A549 (cell line): ENCODE results near the gene FAM118A. TPM values are rescaled to one million over a fixed set of nuclear protein-coding genes. Genes with fewer than 3 reads are reported as not detected.

ENCODE experiments used
- ATAC-seq, 2 experiments: fragments of 200-7000 bp in 1 of 2; fragments of >200 bp in 1 of 2; cut with Nextera tagmentation in 1 of 2; cut with Tn5 transposase in 1 of 2; 3 replicates each; pipeline versions ENCODE4 v1.8.0 to v1.9.1; 2018 to 2020; ENCODE audit warnings: mild to moderate bottlenecking in 1 of 2, moderate library complexity in 1 of 2
- CTCF ChIA-PET: fragments of 300-600 bp; sonication (Branson Sonifier 250); formaldehyde crosslinking; extraction: SDS; loops from one replicate; lab custom pipeline; 2021; ENCODE audit warnings: antibody characterized with exemption, inconsistent platforms; lab: Yijun Ruan, JAX
- POLR2A ChIA-PET: fragments of 350-600 bp; formaldehyde crosslinking; extraction: SDS; loops from one replicate; lab custom pipeline; 2021; ENCODE audit warnings: antibody characterized with exemption, inconsistent platforms; lab: Yijun Ruan, JAX
- DNase-seq, 2 experiments: peaks; one replicate each; pipeline versions ENCODE4 v3.0.0 to v3.0.0-alpha.2; 2011 to 2016; ENCODE audit warnings: low read depth in 1 of 2, low spot score in 1 of 2
- FAIRE-seq: peaks from 2 replicates; lab custom pipeline; 2011; peaks lifted over from hg19 to GRCh38; lab: Jason Lieb, UNC
- H3K27ac ChIP-seq, 2 experiments: fragments of >200 bp; sonication (Bioruptor Twin); formaldehyde crosslinking; 3 replicates each; pipeline ENCODE4 v1.5.1; 2016 to 2017
- H3K4me1 ChIP-seq: fragments of >200 bp; sonication (Bioruptor Twin); formaldehyde crosslinking; 3 replicates; pipeline ENCODE4 v1.6.1; 2016
- H3K4me2 ChIP-seq: fragments of >200 bp; sonication (Bioruptor Twin); formaldehyde crosslinking; 3 replicates; pipeline ENCODE4 v1.6.1; 2016
- H3K4me3 ChIP-seq: fragments of >200 bp; sonication (Bioruptor Twin); formaldehyde crosslinking; 3 replicates; pipeline ENCODE4 v1.5.1; 2016
- H3K9me3 ChIP-seq: fragments of >200 bp; sonication (Bioruptor Twin); formaldehyde crosslinking; 3 replicates; pipeline ENCODE4 v1.6.1; 2016
- BCL3 ChIP-seq: fragments of >200 bp; sonication (Bioruptor Twin); formaldehyde crosslinking; IDR thresholded peaks from 3 replicates; pipeline ENCODE4 v1.6.1; 2016
- BHLHE40 ChIP-seq: IDR thresholded peaks from 2 replicates; pipeline ENCODE4 v1.6.1; 2012; ENCODE audit warnings: low read depth, low read length, inconsistent platforms
- CBX2 ChIP-seq: fragments of 200-600 bp; sonication (generic); IDR thresholded peaks from 2 replicates; pipeline ENCODE4 v1.6.1; 2016; ENCODE audit warnings: low read depth, mild to moderate bottlenecking, borderline replicate concordance
- CBX8 ChIP-seq: fragments of 200-600 bp; sonication (generic); IDR thresholded peaks from 2 replicates; pipeline ENCODE4 v1.6.1; 2016
- CEBPB ChIP-seq, 2 experiments: fragments of >200 bp in 1 of 2; sonication (Bioruptor Twin) in 1 of 2; formaldehyde crosslinking in 1 of 2; IDR thresholded peaks; 2 replicates each; pipeline ENCODE4 v1.6.1; 2012 to 2016
- E2F6 ChIP-seq: IDR thresholded peaks from 2 replicates; pipeline ENCODE4 v1.6.1; 2012; ENCODE audit warnings: low read depth, borderline replicate concordance
- EHF ChIP-seq: fragments of 250-450 bp; sonication (Bioruptor Pico); IDR thresholded peaks from 2 replicates; pipeline ENCODE4 v1.5.0; 2020; ENCODE audit warnings: mild to moderate bottlenecking
- FOSL2 ChIP-seq, 2 experiments: fragments of 450-650 bp in 1 of 2; fragments of >200 bp in 1 of 2; sonication (Bioruptor Twin) in 1 of 2; formaldehyde crosslinking; IDR thresholded peaks; 2 replicates each; pipeline versions ENCODE4 v1.5.0 to v1.6.1; 2016 to 2020; ENCODE audit warnings: mild to moderate bottlenecking in 1 of 2, moderate library complexity in 1 of 2
- HDAC2 ChIP-seq: fragments of 200-600 bp; sonication (generic); IDR thresholded peaks from 2 replicates; pipeline ENCODE4 v1.6.1; 2016
- HEYL ChIP-seq: fragments of 250-450 bp; sonication (Bioruptor Pico); IDR thresholded peaks from 2 replicates; pipeline ENCODE4 v1.8.0; 2021; ENCODE audit warnings: mild to moderate bottlenecking, moderate library complexity
- HOXA7 ChIP-seq: fragments of 250-450 bp; sonication (Bioruptor Pico); IDR thresholded peaks from 2 replicates; pipeline ENCODE4 v1.5.0; 2020; ENCODE audit warnings: mild to moderate bottlenecking, moderate library complexity
- JUNB ChIP-seq: fragments of >200 bp; sonication (Bioruptor Twin); formaldehyde crosslinking; IDR thresholded peaks from 2 replicates; pipeline ENCODE4 v1.6.1; 2016
- KDM5A ChIP-seq: fragments of 200-600 bp; sonication (generic); IDR thresholded peaks from 2 replicates; pipeline ENCODE4 v1.6.1; 2016; ENCODE audit warnings: antibody characterized with exemption, mild to moderate bottlenecking
- MAFK ChIP-seq: fragments of 450-650 bp; IDR thresholded peaks from 2 replicates; pipeline ENCODE4 v1.6.1; 2014; ENCODE audit not compliant: partially characterized antibody
- MAZ ChIP-seq: fragments of 150-350 bp; IDR thresholded peaks from 2 replicates; pipeline ENCODE4 v1.6.1; 2014; ENCODE audit warnings: antibody characterized with exemption, low read depth, low read length, borderline replicate concordance
- MYC ChIP-seq: IDR thresholded peaks from 2 replicates; pipeline ENCODE4 v1.6.1; 2012; ENCODE audit warnings: mild to moderate bottlenecking, inconsistent platforms, low read length, improper control_type of control experiment, borderline replicate concordance
- RAD21 ChIP-seq, 2 experiments: fragments of >200 bp in 1 of 2; sonication (Bioruptor Twin) in 1 of 2; formaldehyde crosslinking in 1 of 2; IDR thresholded peaks in 1 of 2; conservative IDR thresholded peaks in 1 of 2; 2 replicates in 1 of 2; 3 replicates in 1 of 2; pipeline ENCODE4 v1.6.1; 2012 to 2018; ENCODE audit warnings: inconsistent platforms in 1 of 2
- RARB ChIP-seq: fragments of 250-450 bp; sonication (Bioruptor Pico); IDR thresholded peaks from 2 replicates; pipeline ENCODE4 v1.8.0; 2021; ENCODE audit warnings: mild to moderate bottlenecking, moderate library complexity
- RCOR1 ChIP-seq: fragments of 150-350 bp; IDR thresholded peaks from 2 replicates; pipeline ENCODE4 v1.6.1; 2014; ENCODE audit warnings: antibody characterized with exemption, low read length, low read depth
- REST ChIP-seq: fragments of 200-600 bp; sonication (generic); IDR thresholded peaks from 2 replicates; pipeline ENCODE4 v1.6.1; 2016; ENCODE audit warnings: antibody characterized with exemption, mild to moderate bottlenecking, moderate library complexity
- SREBF2 ChIP-seq: fragments of 450-650 bp; IDR thresholded peaks from 2 replicates; pipeline ENCODE4 v1.6.1; 2014; ENCODE audit warnings: mild to moderate bottlenecking, moderate library complexity
- TFCP2L1 ChIP-seq: fragments of 250-450 bp; sonication (Bioruptor Pico); IDR thresholded peaks from 2 replicates; pipeline ENCODE4 v1.5.0; 2021; ENCODE audit warnings: mild to moderate bottlenecking
- TP53 ChIP-seq: fragments of 250-450 bp; sonication (Bioruptor Pico); IDR thresholded peaks from 2 replicates; pipeline ENCODE4 v1.5.0; 2021; ENCODE audit warnings: mild to moderate bottlenecking, moderate library complexity
- ZSCAN20 ChIP-seq: fragments of 250-450 bp; sonication (Bioruptor Pico); IDR thresholded peaks from 2 replicates; pipeline ENCODE4 v1.8.0; 2022; ENCODE audit warnings: mild to moderate bottlenecking, moderate library complexity
- WGBS: methylation state at CpG from one replicate; pipeline ENCODE4 v1.1.6; 2017; ENCODE audit errors: missing lambda C conversion rate; 5-methylcytosine and 5-hydroxymethylcytosine counted together
- polyA plus RNA-seq, 4 experiments: library from polyadenylated mRNA; depleted of rRNA in 3 of 4; stranded (reverse); fragments of >200 nt; fragmentation: RNase III in 1 of 4; extraction: RNeasy Plus Mini Kit Qiagen cat#74134 plus additional on column Dnase treatment in 1 of 4; gene quantifications; 2 replicates in 3 of 4; 3 replicates in 1 of 4; pipeline ENCODE4 v1.2.3, GENCODE V29; 2011 to 2017
- TF ChIP-seq, protein P1 (sequence below): fragments of >200 bp; sonication (Bioruptor Twin); formaldehyde crosslinking; IDR thresholded peaks from 2 replicates; pipeline ENCODE4 v1.6.1; 2016
- TF ChIP-seq, protein P2 (sequence below): fragments of >200 bp; sonication (Bioruptor Twin); formaldehyde crosslinking; IDR thresholded peaks from 3 replicates; pipeline ENCODE4 v1.5.1; 2016
- TF ChIP-seq, protein P3 (sequence below): fragments of 250-450 bp; sonication (Bioruptor Pico); IDR thresholded peaks from 2 replicates; pipeline ENCODE4 v1.5.0; 2020; ENCODE audit warnings: low read depth, mild to moderate bottlenecking, moderate library complexity
- TF ChIP-seq, protein P4 (sequence below): fragments of 150-350 bp; IDR thresholded peaks from 2 replicates; pipeline ENCODE4 v1.6.1; 2014; ENCODE audit warnings: low read depth, mild to moderate bottlenecking, low read length

The FAM118A gene
- polyA plus RNA-seq, 2 of the 4 experiments (the other 2 are of a cell fraction), result 16.8 to 18.1 TPM

GRCh38 chr22:45322873-45323525, 13.3 kb downstream of the FAM118A start:
- Histone ChIP-seq H3K4me3 (no peak overlapping the region), H3K4me1 (no peaks in the 10 kb centered on the region; the same call in 2 of the 3 replicates), H3K27ac (no peak overlapping the region), H3K4me2 (no peak overlapping the region), H3K9me3 (no peaks in the 10 kb centered on the region)
- ATAC-seq (no peak), FAIRE-seq (no peak), DNase-seq (no peak)
- POLR2A ChIA-PET, result no interaction called here
- WGBS, result 90% methylated on average over 23 of the region's 24 CpGs
- CTCF ChIA-PET, result interaction anchor here (0.7 to 1.2 kb wide), 2 partner anchors 9 to 13 kb away, joined by 3 read pairs; no protein-coding TSS in a partner anchor
- TF ChIP-seq HDAC2, result no peak
- TF ChIP-seq ZSCAN20 (CRISPR knock-in tag), result no peak
- TF ChIP-seq MAFK, result no peak
- TF ChIP-seq, protein P1, sequence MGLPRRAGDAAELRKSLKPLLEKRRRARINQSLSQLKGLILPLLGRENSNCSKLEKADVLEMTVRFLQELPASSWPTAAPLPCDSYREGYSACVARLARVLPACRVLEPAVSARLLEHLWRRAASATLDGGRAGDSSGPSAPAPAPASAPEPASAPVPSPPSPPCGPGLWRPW, result no peak
- no peak for TF ChIP-seq REST
- no peak for TF ChIP-seq TP53 (CRISPR knock-in tag)
- TF ChIP-seq, protein P2, sequence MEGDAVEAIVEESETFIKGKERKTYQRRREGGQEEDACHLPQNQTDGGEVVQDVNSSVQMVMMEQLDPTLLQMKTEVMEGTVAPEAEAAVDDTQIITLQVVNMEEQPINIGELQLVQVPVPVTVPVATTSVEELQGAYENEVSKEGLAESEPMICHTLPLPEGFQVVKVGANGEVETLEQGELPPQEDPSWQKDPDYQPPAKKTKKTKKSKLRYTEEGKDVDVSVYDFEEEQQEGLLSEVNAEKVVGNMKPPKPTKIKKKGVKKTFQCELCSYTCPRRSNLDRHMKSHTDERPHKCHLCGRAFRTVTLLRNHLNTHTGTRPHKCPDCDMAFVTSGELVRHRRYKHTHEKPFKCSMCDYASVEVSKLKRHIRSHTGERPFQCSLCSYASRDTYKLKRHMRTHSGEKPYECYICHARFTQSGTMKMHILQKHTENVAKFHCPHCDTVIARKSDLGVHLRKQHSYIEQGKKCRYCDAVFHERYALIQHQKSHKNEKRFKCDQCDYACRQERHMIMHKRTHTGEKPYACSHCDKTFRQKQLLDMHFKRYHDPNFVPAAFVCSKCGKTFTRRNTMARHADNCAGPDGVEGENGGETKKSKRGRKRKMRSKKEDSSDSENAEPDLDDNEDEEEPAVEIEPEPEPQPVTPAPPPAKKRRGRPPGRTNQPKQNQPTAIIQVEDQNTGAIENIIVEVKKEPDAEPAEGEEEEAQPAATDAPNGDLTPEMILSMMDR, result no peak
- TF ChIP-seq KDM5A, result no peak
- TF ChIP-seq EHF (CRISPR knock-in tag), result no peak
- TF ChIP-seq E2F6, result no peak
- no peak for TF ChIP-seq CBX8
- TF ChIP-seq JUNB, result no peak
- TF ChIP-seq, protein P3, sequence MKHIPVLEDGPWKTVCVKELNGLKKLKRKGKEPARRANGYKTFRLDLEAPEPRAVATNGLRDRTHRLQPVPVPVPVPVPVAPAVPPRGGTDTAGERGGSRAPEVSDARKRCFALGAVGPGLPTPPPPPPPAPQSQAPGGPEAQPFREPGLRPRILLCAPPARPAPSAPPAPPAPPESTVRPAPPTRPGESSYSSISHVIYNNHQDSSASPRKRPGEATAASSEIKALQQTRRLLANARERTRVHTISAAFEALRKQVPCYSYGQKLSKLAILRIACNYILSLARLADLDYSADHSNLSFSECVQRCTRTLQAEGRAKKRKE (CRISPR knock-in tag), result no peak
- no peak for TF ChIP-seq RAD21 (conservative IDR thresholded peaks at IDR 0.05 in 1 of 2, IDR thresholded peaks at IDR 0.05 in 1 of 2)
- no peak for TF ChIP-seq MAZ
- no peak for TF ChIP-seq CBX2
- no peak for TF ChIP-seq FOSL2 (IDR thresholded peaks at IDR 0.05)
- no peak for TF ChIP-seq FOSL2 (CRISPR knock-in tag; IDR thresholded peaks at IDR 0.05)
- no peak for TF ChIP-seq HOXA7 (CRISPR knock-in tag)
- no peak for TF ChIP-seq HEYL

GRCh38 chr22:45323695-45324094, 14.0 kb downstream of the FAM118A start:
- FAIRE-seq (no peak), ATAC-seq (no peak), DNase-seq (no peak)
- ChIA-PET CTCF (interaction anchor here (1.1 to 1.2 kb wide), 2 partner anchors 9 to 18 kb away, joined by 3 read pairs; no protein-coding TSS in a partner anchor), POLR2A (no interaction called here)
- Histone ChIP-seq H3K27ac (no peak overlapping the region), H3K4me3 (no peak overlapping the region), H3K9me3 (no peaks in the 10 kb centered on the region), H3K4me1 (no peaks in the 10 kb centered on the region), H3K4me2 (no peak overlapping the region)
- WGBS, result 74% methylated on average over 6 of the region's 7 CpGs
- no peak for TF ChIP-seq BHLHE40
- no peak for TF ChIP-seq BCL3
- TF ChIP-seq CBX8, result no peak
- no peak for TF ChIP-seq RCOR1
- TF ChIP-seq SREBF2, result no peak
- TF ChIP-seq TFCP2L1 (CRISPR knock-in tag), result no peak
- no peak for TF ChIP-seq MYC
- no peak for TF ChIP-seq RAD21 (conservative IDR thresholded peaks at IDR 0.05 in 1 of 2, IDR thresholded peaks at IDR 0.05 in 1 of 2)
- TF ChIP-seq RARB (CRISPR knock-in tag), result no peak
- TF ChIP-seq, protein P4, sequence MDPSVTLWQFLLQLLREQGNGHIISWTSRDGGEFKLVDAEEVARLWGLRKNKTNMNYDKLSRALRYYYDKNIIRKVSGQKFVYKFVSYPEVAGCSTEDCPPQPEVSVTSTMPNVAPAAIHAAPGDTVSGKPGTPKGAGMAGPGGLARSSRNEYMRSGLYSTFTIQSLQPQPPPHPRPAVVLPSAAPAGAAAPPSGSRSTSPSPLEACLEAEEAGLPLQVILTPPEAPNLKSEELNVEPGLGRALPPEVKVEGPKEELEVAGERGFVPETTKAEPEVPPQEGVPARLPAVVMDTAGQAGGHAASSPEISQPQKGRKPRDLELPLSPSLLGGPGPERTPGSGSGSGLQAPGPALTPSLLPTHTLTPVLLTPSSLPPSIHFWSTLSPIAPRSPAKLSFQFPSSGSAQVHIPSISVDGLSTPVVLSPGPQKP, result no peak
- TF ChIP-seq MAZ, result no peak
- no peak for TF ChIP-seq ZSCAN20 (CRISPR knock-in tag)
- no peak for TF ChIP-seq CEBPB (IDR thresholded peaks at IDR 0.05)
- TF ChIP-seq FOSL2 (IDR thresholded peaks at IDR 0.05), result no peak
- no peak for TF ChIP-seq FOSL2 (CRISPR knock-in tag; IDR thresholded peaks at IDR 0.05)
